K562 (cell line): ENCODE results near the gene UGT1A10. TPM values are rescaled to one million over a fixed set of nuclear protein-coding genes. Genes with fewer than 3 reads are reported as not detected.

Source experiments
- ATAC-seq: fragments of 200-7000 bp; cut with Tn5 transposase; 3 replicates; pipeline ENCODE4 v1.9.1; 2020; ENCODE audit warnings: moderate library complexity
- BruUV-seq: library from RNA; stranded (reverse); fragments of 400-500 nt; replicated peaks from 2 replicates; lab custom pipeline; 2021; lab: Mats Ljungman, UMichigan
- CTCF ChIA-PET: fragments of 300-600 bp; formaldehyde crosslinking; extraction: SDS; loops from one replicate; lab custom pipeline; 2021; ENCODE audit warnings: low intra/inter-chr PET ratio; lab: Yijun Ruan, JAX
- POLR2A ChIA-PET: fragments of 300-600, 350-650 bp; sonication (Branson Sonifier 250); formaldehyde crosslinking; extraction: SDS; loops from one replicate; lab custom pipeline; 2021; ENCODE audit warnings: antibody characterized with exemption, inconsistent platforms; lab: Yijun Ruan, JAX
- DNase-seq, 4 experiments: peaks; one replicate each; pipeline versions ENCODE4 v3.0.0 to v3.0.0-alpha.2; 2011 to 2018; ENCODE audit warnings: low spot score in 3 of 4, mixed read lengths in 3 of 4; ENCODE audit errors: extremely low read depth in 1 of 4
- FAIRE-seq: peaks from 2 replicates; lab custom pipeline; 2011; peaks lifted over from hg19 to GRCh38; lab: Jason Lieb, UNC
- H2AFZ ChIP-seq: 2 replicates; pipeline ENCODE4 v1.6.0; 2011; ENCODE audit warnings: low read depth, low read length, control low read depth, inconsistent platforms
- H3K27ac ChIP-seq: fragments of 200-600 bp; 3 replicates; pipeline ENCODE4 v1.8.0; 2011; ENCODE audit warnings: low read depth, mild to moderate bottlenecking, control low read depth, inconsistent platforms, low read length, moderate library complexity, mixed read lengths; ENCODE audit errors: extremely low read depth
- H3K27me3 ChIP-seq, 2 experiments: fragments of 300-600 bp in 1 of 2; 2 replicates in 1 of 2; 3 replicates in 1 of 2; pipeline versions ENCODE4 v1.6.0 to v1.8.0; 2011; ENCODE audit warnings: inconsistent platforms in 2 of 2, low read length in 2 of 2, mild to moderate bottlenecking in 1 of 2, mixed read lengths in 1 of 2, moderate library complexity in 1 of 2; ENCODE audit not compliant: control insufficient read depth in 2 of 2, insufficient read depth in 2 of 2
- H3K36me3 ChIP-seq: fragments of 300-600 bp; 3 replicates; pipeline ENCODE4 v1.8.0; 2011; ENCODE audit warnings: mild to moderate bottlenecking, low read length, inconsistent platforms; ENCODE audit not compliant: control insufficient read depth, insufficient read depth
- H3K4me1 ChIP-seq, 2 experiments: fragments of 200-600 bp in 1 of 2; replicated peaks in 1 of 2; 2 replicates in 1 of 2; 3 replicates in 1 of 2; pipeline versions ENCODE4 v1.5.1 to v1.8.0; 2011; ENCODE audit warnings: inconsistent platforms in 2 of 2, low read length in 2 of 2, mild to moderate bottlenecking in 1 of 2, mixed read lengths in 1 of 2, moderate library complexity in 1 of 2; ENCODE audit not compliant: control insufficient read depth in 2 of 2, insufficient read depth in 2 of 2
- H3K4me2 ChIP-seq: 2 replicates; pipeline ENCODE4 v1.6.1; 2011; ENCODE audit warnings: low read length, control low read depth, inconsistent platforms, mixed read lengths; ENCODE audit not compliant: insufficient read depth
- H3K4me3 ChIP-seq: fragments of 200-600 bp; sonication (generic), shearing (Covaris generic); 2 replicates; pipeline ENCODE4 v1.5.1; 2016; ENCODE audit warnings: control low read depth, inconsistent platforms
- H3K79me2 ChIP-seq: fragments of 200-600 bp; 3 replicates; pipeline ENCODE4 v1.8.0; 2011; ENCODE audit warnings: low read length, inconsistent platforms; ENCODE audit not compliant: control insufficient read depth, insufficient read depth
- H3K9ac ChIP-seq, 2 experiments: 2 replicates each; pipeline versions ENCODE4 v1.6.0 to v1.6.1; 2011; ENCODE audit warnings: low read depth in 2 of 2, low read length in 2 of 2, control low read depth in 1 of 2, inconsistent platforms in 1 of 2, mild to moderate bottlenecking in 1 of 2, mixed read lengths in 1 of 2; ENCODE audit not compliant: insufficient read depth in 1 of 2
- H3K9me1 ChIP-seq: one replicate; pipeline ENCODE4 v1.6.0; 2011; ENCODE audit warnings: inconsistent platforms, mild to moderate bottlenecking, low read length, moderate library complexity; ENCODE audit not compliant: control insufficient read depth, insufficient read depth
- H3K9me3 ChIP-seq: replicated peaks from 2 replicates; pipeline ENCODE4 v1.5.1; 2011; ENCODE audit warnings: low read depth, low read length, inconsistent platforms; ENCODE audit not compliant: control insufficient read depth, insufficient read depth
- H4K20me1 ChIP-seq: replicated peaks from 2 replicates; pipeline ENCODE4 v1.6.1; 2011; ENCODE audit warnings: low read length, inconsistent platforms, mixed read lengths; ENCODE audit not compliant: control insufficient read depth, insufficient read depth
- CEBPZ ChIP-seq: fragments of 150-350 bp; IDR thresholded peaks from 2 replicates; pipeline ENCODE4 v1.6.1; 2014; ENCODE audit warnings: low read depth, mild to moderate bottlenecking, low read length, borderline replicate concordance
- ETS1 ChIP-seq: conservative IDR thresholded peaks from 2 replicates; pipeline ENCODE4 v1.6.1; 2011; ENCODE audit warnings: low read depth, mild to moderate bottlenecking, low read length; ENCODE audit not compliant: control insufficient read depth
- FOXA3 ChIP-seq, 2 experiments: fragments of 450-650 bp in 1 of 2; sonication (generic) in 1 of 2; formaldehyde crosslinking; IDR thresholded peaks in 1 of 2; conservative IDR thresholded peaks in 1 of 2; 2 replicates each; pipeline versions ENCODE4 v1.4.0 to v1.8.0; 2020 to 2022; ENCODE audit warnings: mild to moderate bottlenecking in 2 of 2, missing genetic modification reagents in 1 of 2
- HSF4 ChIP-seq: fragments of 250-450 bp; sonication (Bioruptor Pico); IDR thresholded peaks from 2 replicates; pipeline ENCODE4 v2.1.2; 2022; ENCODE audit warnings: mild to moderate bottlenecking, moderate library complexity, borderline replicate concordance
- PHB ChIP-seq: fragments of 250-450 bp; sonication (Bioruptor Pico); IDR thresholded peaks from 2 replicates; pipeline ENCODE4 v1.5.0; 2021
- STAT5A ChIP-seq: IDR thresholded peaks from 2 replicates; pipeline ENCODE4 v1.6.1; 2012; ENCODE audit warnings: low read length, inconsistent platforms, borderline replicate concordance
- STAT5B ChIP-seq: fragments of 250-450 bp; sonication (Bioruptor Pico); IDR thresholded peaks from 2 replicates; pipeline ENCODE4 v1.8.0; 2021; ENCODE audit warnings: mild to moderate bottlenecking, inconsistent platforms
- TGIF2 ChIP-seq: sonication (generic); formaldehyde crosslinking; IDR thresholded peaks from 2 replicates; pipeline ENCODE4 v1.8.1; 2022; ENCODE audit warnings: mild to moderate bottlenecking, missing genetic modification reagents, moderate library complexity
- ZNF3 ChIP-seq: fragments of 250-450 bp; sonication (Bioruptor Pico); IDR thresholded peaks from 2 replicates; pipeline ENCODE4 v1.5.0; 2021; ENCODE audit warnings: mild to moderate bottlenecking, moderate library complexity
- WGBS: fragments of 100-300 bp; shearing (Covaris generic); methylation state at CpG from one replicate; pipeline ENCODE4 v1.1.6; 2016; ENCODE audit warnings: low coverage, mixed read lengths; ENCODE audit not compliant: insufficient coverage; ENCODE audit errors: missing lambda C conversion rate; 5-methylcytosine and 5-hydroxymethylcytosine counted together
- in situ Hi-C: fragments of 300-500 bp; cut with MboI; formaldehyde crosslinking; loops from 4 replicates; pipeline ENCODE4 v1.15.0; 2018; ENCODE audit warnings: inconsistent platforms, mixed read lengths
- intact Hi-C: fragments of 100-400 bp; cut with micrococcal nuclease; formaldehyde crosslinking; loops from 2 replicates; pipeline ENCODE4 v1.14.2; 2022
- polyA plus RNA-seq, 8 experiments: library from polyadenylated mRNA; depleted of rRNA in 4 of 8; stranded (reverse) in 5 of 8; unstranded in 3 of 8; fragments of >200 nt; fragmentation: Nextera tagmentation in 2 of 8; fragmentation: Illumina TruSeq in 1 of 8; extraction: Ambion mirVana in 2 of 8; extraction: Trizol in 1 of 8; gene quantifications; 2 replicates each; pipeline versions ENCODE4 v1.2.1 to v1.2.3, GENCODE V29; 2011 to 2014; ENCODE audit warnings: inconsistent platforms in 1 of 8, missing spikeins in 1 of 8
- total RNA-seq, 7 experiments: library from RNA; depleted of rRNA in 6 of 7; stranded (reverse); fragments of >200 nt in 6 of 7; fragmentation: Illumina TruSeq in 2 of 7; extraction: Trizol in 2 of 7; gene quantifications; 2 replicates each; pipeline versions ENCODE4 v1.2.1 to v1.2.3, GENCODE V29; 2011 to 2021; ENCODE audit warnings: low replicate concordance in 1 of 7

The UGT1A10 gene
- total and polyA plus RNA-seq, 9 of the 15 experiments (the other 6 are each of a cell fraction or from before 2014, with no cell fraction given): not detected

GRCh38 chr2:233714121-233714520, 77.9 kb downstream of the UGT1A10 start:
- H3K27me3 ChIP-seq: peaks cover 0 to 20% of the 10 kb centered on the region in 2 experiments; a peak in 2 of 5 replicates
- in situ Hi-C loops: no loop called here
- intact Hi-C loops: loop anchor here (10.0 kb wide), 1 partner anchor 129 kb away; no protein-coding TSS in a partner anchor

More at GRCh38 chr2:233714121-233714520, 77.9 kb downstream of the UGT1A10 start:
- no peak for DNase-seq
- no peak overlapping the region for H3K4me3 ChIP-seq
- H3K9ac ChIP-seq: no peak overlapping the region
- no peaks in the 10 kb centered on the region for H3K36me3 ChIP-seq
- H3K79me2 ChIP-seq: no peaks in the 10 kb centered on the region
- no peaks in the 10 kb centered on the region for H3K9me3 ChIP-seq
- TF ChIP-seq CEBPZ: no peak
- TF ChIP-seq FOXA3 (CRISPR knock-in tag; conservative IDR thresholded peaks at IDR 0.05 in 1 of 2, IDR thresholded peaks at IDR 0.05 in 1 of 2): no peak
- TF ChIP-seq STAT5B (CRISPR knock-in tag): no peak
- no peak for TF ChIP-seq PHB (CRISPR knock-in tag)
- TF ChIP-seq HSF4 (CRISPR knock-in tag): no peak
- TF ChIP-seq STAT5A: no peak
- TF ChIP-seq ZNF3 (CRISPR knock-in tag): no peak
- no peak for TF ChIP-seq ETS1
- no peak for TF ChIP-seq TGIF2
- TF ChIP-seq, all 486 proteins: peak for 0
- no peak overlapping the region for H3K27ac ChIP-seq
- no peak overlapping the region for H2AFZ ChIP-seq
- FAIRE-seq (no peak), ATAC-seq (no peak)
- H3K4me2 ChIP-seq: no peak overlapping the region
- WGBS: 0% methylated on average over 2 of the region's 2 CpGs
- H4K20me1 ChIP-seq: no peaks in the 10 kb centered on the region
- BruUV-seq: no TSS peak
- H3K9me1 ChIP-seq: no peaks in the 10 kb centered on the region
- ChIA-PET CTCF (no interaction called here), POLR2A (no interaction called here)
- 0 out of 5 replicates have a peak, but pooled peaks cover 0 to 3% of the 10 kb centered on the region in 2 experiments for H3K4me1 ChIP-seq
